Neural cell (in vitro differentiated cells): ENCODE results near the gene EXOC3L1.

Source experiments
- CTCF ChIP-seq: fragments of 450-650 bp; IDR thresholded peaks from 2 replicates; pipeline ENCODE4 v1.5.1; 2014; ENCODE audit warnings: antibody characterized with exemption, mild to moderate bottlenecking, moderate library complexity; ENCODE audit not compliant: poor library complexity, severe bottlenecking
- EP300 ChIP-seq: fragments of 450-650 bp; conservative IDR thresholded peaks from 2 replicates; pipeline ENCODE4 v1.6.1; 2014; ENCODE audit warnings: antibody characterized with exemption, mild to moderate bottlenecking, moderate library complexity; ENCODE audit not compliant: poor library complexity, severe bottlenecking
- MXI1 ChIP-seq: fragments of 450-650 bp; conservative IDR thresholded peaks from 2 replicates; pipeline ENCODE4 v1.6.1; 2014; ENCODE audit warnings: antibody characterized with exemption, mild to moderate bottlenecking; ENCODE audit not compliant: poor library complexity, severe bottlenecking
- POLR2AphosphoS5 ChIP-seq: IDR thresholded peaks from 2 replicates; pipeline ENCODE4 v1.6.1; 2012

- TF ChIP-seq CTCF (no peak), POLR2AphosphoS5 (no peak), EP300 (no peak), MXI1 (no peak)
Observed at GRCh38 chr16:67176662-67177061, 13.3 kb downstream of the EXOC3L1 start.
